NCI-H2171 (cell line): ENCODE measurements around the gene METTL17.
"Not testable (repeated sequence)": the region's sequence is repeated elsewhere in the genome, so short reads cannot be mapped to it uniquely, and the experiment has no call there.

Experiments
- DNase-seq: peaks from one replicate; lab custom pipeline; 2025; lab: John Stamatoyannopoulos, UW

The METTL17 gene

GRCh38 chr14:20989787-20990600 is at the start of gene METTL17:
Gene METTL17, plus strand, starts transcription at chr14:20989980. Its CDS starts 23 bp downstream, at chr14:20990003.
- DNase-seq, result peak; percentile 99

- DNase-seq, result not testable (repeated sequence)
These were observed 44.6 kb upstream of the METTL17 start for GRCh38 chr14:20945146-20945545.

DNA sequence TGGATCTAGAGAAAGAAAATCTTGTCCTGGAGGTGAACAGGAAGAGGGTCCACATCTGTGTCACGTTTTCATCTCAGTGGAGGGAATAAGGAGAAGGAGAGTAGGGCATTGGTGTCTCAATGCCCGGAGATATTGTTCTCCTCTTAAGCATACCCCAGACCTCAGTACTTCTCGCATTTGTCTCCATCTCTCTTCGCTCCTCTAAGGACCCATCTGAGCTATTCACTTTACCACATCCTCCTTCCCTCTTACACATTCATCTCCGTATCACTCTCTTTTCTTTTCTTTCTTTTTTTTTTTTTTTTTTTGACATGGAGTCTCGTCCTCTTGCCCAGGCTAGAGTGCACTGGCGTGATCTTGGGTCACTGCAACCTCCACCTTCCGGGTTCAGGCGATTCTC is 43.1 kb upstream of the METTL17 start:
- DNase-seq, result not testable (repeated sequence)

- not testable (repeated sequence) for DNase-seq
These were observed 34.8 kb upstream of the METTL17 start, which contains the start of gene RNASE2 for GRCh38 chr14:20954736-20955537. Gene RNASE2, plus strand, starts transcription at chr14:20955487. Its CDS starts 285 bp downstream, at chr14:20955772.

GRCh38 chr14:20955538-20955873 is 34.3 kb upstream of the METTL17 start:
- not testable (repeated sequence) for DNase-seq

GRCh38 chr14:20956376-20956976 is 33.3 kb upstream of the METTL17 start:
- no peak for DNase-seq

- DNase-seq, result not testable (repeated sequence)
These were observed 30.8 kb upstream of the METTL17 start for GRCh38 chr14:20958946-20959345.

DNA sequence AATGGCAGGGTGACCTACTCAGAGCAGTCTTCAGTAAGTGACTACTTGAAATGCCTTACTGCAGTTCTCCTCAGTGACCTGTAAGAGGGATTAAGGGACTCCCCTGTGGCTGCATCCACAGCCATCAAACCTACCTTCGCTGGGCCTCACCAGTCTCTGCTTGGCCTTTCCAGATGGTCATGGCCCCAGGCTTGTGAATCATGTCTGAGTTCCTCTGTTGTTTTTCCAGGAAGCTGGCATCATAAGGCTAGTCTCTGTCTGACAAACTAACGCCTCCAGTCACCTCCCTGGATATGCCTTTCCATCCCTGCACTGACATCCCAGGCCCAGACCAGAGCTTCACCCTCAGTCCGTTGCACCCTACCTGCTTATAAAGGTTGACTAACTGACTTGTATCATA is 20.4 kb upstream of the METTL17 start:
- no peak for DNase-seq

DNA sequence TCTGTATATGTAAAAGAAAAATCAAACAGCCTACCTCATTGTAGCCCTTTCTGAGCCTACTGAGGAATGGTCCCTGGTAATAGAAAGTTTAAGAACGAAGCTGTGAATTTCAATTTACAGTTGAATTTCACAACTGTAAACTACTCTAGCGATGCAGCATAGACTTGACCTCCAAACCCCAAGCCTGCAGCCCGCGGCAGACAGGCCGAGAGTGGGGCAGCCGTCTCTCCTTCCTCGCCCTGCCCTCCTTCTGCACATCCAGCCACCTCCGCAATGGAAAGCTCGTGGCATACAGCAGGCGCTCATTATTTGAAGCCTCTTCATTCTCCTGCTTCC is 19.2 kb upstream of the METTL17 start:
- no peak for DNase-seq

GRCh38 chr14:20970983-20971704 is 18.6 kb upstream of the METTL17 start:
- peak; percentile 84 for DNase-seq

DNA sequence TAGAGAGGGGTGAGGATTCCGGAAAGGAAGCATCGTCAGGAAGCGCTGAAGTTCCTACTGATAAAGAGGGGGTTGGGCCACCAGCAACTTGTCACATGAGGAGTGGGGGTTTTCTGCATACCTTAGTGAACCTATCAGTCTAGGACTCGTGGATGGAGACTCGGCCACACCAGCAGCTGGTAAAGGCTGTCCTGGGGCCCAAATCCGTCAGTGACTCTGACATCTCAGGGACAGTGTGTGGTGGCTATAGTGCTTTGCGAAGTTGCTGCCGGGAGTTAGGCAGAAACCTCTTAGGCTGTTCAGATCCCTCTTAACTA is 18.1 kb upstream of the METTL17 start:
- no peak for DNase-seq

GRCh38 chr14:20973501-20973900 is 16.3 kb upstream of the METTL17 start:
- DNase-seq, result no peak

DNA sequence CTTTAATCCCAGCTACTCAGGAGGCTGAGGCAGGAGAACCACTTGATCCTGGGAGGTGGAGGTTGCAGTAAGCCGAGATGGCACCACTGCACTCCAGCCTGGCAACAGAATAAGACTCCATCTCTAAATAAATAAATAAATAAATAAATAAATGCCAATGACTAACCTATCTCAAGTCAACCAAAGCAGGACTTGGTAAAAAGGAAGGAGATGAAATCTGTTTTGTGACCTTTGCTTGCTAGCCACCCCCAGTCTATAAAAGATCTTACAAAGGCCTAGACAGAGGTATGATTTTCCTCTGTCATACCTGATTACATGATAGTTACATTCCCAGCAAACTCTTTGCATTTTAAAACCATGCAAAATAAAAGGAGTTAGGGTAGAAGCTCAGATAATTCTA is 13.5 kb upstream of the METTL17 start:
- no peak for DNase-seq

GRCh38 chr14:20978687-20979086 is 11.1 kb upstream of the METTL17 start:
- no peak for DNase-seq

GRCh38 chr14:20980906-20981305 is 8.9 kb upstream of the METTL17 start:
- no peak for DNase-seq

DNA sequence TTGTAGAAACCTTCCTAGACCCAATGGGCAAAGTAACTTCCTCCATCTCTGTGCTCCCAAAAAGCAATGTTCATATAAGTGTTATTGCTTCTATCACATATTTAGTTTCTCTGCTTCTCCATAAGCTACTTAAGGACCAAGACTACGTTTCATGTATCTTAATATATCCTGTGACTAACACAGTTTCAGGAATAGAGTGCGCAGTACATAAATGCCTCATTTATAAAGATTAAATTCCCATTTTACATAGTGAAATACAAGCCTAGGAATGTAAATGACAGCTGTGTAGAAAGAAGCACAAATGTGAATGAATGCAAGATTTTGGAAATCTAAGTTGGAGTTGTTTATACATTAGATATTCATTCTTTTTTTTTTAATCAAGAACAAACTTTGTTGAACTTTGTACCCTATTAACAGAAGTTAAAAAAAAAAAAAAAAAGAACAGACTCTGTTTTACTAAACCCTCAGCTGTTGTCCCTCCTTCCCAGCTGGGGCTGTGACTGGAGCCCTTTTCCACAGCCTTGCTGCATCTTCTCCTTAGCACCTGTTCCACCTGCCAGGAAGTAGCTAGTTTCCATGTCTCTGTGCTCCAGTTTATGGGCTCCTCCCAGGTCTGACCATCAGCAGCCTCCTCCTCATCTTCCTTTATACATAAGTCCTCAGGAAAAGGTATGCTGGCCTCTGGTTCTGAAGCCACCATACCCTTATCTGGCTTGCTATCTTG is 7.0 kb upstream of the METTL17 start:
- no peak for DNase-seq

GRCh38 chr14:20985650-20986049 is 4.1 kb upstream of the METTL17 start:
- not testable (repeated sequence) for DNase-seq

- DNase-seq, result no peak
These were observed 3.0 kb upstream of the METTL17 start for GRCh38 chr14:20986811-20987210.

- no peak for DNase-seq
These were observed 886 bp upstream of the METTL17 start for GRCh38 chr14:20988717-20989470.

- DNase-seq, result no peak
These were observed 351 bp upstream of the METTL17 start for GRCh38 chr14:20989471-20989786.

- DNase-seq, result no peak
These were observed 6.7 kb downstream of the METTL17 start for GRCh38 chr14:20996521-20996920.
